Measurements from ENCODE around the gene USP26. TPM values are rescaled to one million over a fixed set of nuclear protein-coding genes. Genes with fewer than 3 reads are reported as not detected.
"Not testable (repeated sequence)": the region's sequence is repeated elsewhere in the genome, so short reads cannot be mapped to it uniquely, and the experiment has no call there.

USP26 gene
- total RNA-seq, 1 donor: not detected

GRCh38 chrX:132986556-132986955 lies 110.4 kb downstream of the USP26 start:
- TF ChIP-seq, protein P1, sequence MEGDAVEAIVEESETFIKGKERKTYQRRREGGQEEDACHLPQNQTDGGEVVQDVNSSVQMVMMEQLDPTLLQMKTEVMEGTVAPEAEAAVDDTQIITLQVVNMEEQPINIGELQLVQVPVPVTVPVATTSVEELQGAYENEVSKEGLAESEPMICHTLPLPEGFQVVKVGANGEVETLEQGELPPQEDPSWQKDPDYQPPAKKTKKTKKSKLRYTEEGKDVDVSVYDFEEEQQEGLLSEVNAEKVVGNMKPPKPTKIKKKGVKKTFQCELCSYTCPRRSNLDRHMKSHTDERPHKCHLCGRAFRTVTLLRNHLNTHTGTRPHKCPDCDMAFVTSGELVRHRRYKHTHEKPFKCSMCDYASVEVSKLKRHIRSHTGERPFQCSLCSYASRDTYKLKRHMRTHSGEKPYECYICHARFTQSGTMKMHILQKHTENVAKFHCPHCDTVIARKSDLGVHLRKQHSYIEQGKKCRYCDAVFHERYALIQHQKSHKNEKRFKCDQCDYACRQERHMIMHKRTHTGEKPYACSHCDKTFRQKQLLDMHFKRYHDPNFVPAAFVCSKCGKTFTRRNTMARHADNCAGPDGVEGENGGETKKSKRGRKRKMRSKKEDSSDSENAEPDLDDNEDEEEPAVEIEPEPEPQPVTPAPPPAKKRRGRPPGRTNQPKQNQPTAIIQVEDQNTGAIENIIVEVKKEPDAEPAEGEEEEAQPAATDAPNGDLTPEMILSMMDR (IDR thresholded peaks at IDR 0.05; ENCODE audit: insufficient read depth, low read length): no peak
- DNase-seq (ENCODE audit: low read depth): no peak
- no peak overlapping the region for H3K4me3 ChIP-seq (ENCODE audit: low read depth, low read length)

GRCh38 chrX:132984058-132984650 lies 112.8 kb downstream of the USP26 start:
- no peak overlapping the region for H3K4me3 ChIP-seq (ENCODE audit: low read depth, low read length)
- TF ChIP-seq, protein P1 (IDR thresholded peaks at IDR 0.05; ENCODE audit: insufficient read depth, low read length): no peak
- no peak for DNase-seq (ENCODE audit: low read depth)

DNA sequence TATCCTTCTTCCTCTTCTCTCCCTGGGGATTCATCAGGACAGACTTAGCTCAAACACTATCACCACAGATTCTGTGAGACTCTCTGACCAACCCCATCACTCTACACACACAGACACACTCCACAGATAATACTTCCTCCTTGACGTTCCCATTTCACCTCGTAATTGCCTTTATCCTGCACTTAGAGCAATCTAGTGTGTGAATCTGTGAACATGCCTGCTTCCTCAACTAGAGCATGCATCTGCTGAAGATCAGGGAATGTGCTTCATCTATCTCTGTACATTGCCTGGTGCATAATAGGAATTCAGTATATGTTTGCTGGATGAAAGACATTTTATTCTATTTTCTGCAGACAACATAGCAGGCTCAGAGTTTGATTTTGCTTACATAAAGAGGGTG lies 113.4 kb downstream of the USP26 start:
- TF ChIP-seq, protein P1 (IDR thresholded peaks at IDR 0.05; ENCODE audit: insufficient read depth, low read length): no peak
- no peak for DNase-seq (ENCODE audit: low read depth)

GRCh38 chrX:132980035-132980434 lies 116.9 kb downstream of the USP26 start:
- DNase-seq (ENCODE audit: low read depth); H3K4me3 ChIP-seq (ENCODE audit: low read depth, low read length): not testable (repeated sequence)

More for the DNA sequence above, 113.4 kb downstream of the USP26 start:
- no peak overlapping the region for H3K4me3 ChIP-seq (ENCODE audit: low read depth, low read length)

Other genes with a start within 250 kb of the USP26 start
- under 0.01 TPM in 1 of 2 replicates, not detected in the other for gene HS6ST2, start 138.5 kb downstream of the USP26 start, total RNA-seq (ENCODE audit: low replicate concordance)
- gene TFDP3, start 121.2 kb upstream of the USP26 start, total RNA-seq (ENCODE audit: low replicate concordance): not detected in 2 replicates

Data from fibroblast of the aortic adventitia (primary cell).